Ureter (tissue), 1 donor: ENCODE results near the gene CDR2. TPM values are rescaled to one million over a fixed set of nuclear protein-coding genes. Genes with fewer than 3 reads are reported as not detected.
"Not testable (repeated sequence)": the region's sequence is repeated elsewhere in the genome, so short reads cannot be mapped to it uniquely, and the experiment has no call there.

Source experiments
- DNase-seq: peaks from one replicate; pipeline ENCODE4 v3.0.0-alpha.2; 2020; ENCODE audit warnings: low spot score
- total RNA-seq: library from RNA; stranded (reverse); gene quantifications from one replicate; pipeline ENCODE4 v1.2.4, GENCODE V29; 2023
- donor health status: DM: yes; HTN: yes; CAD: no.

The CDR2 gene
- 50.1 TPM for total RNA-seq

DNA sequence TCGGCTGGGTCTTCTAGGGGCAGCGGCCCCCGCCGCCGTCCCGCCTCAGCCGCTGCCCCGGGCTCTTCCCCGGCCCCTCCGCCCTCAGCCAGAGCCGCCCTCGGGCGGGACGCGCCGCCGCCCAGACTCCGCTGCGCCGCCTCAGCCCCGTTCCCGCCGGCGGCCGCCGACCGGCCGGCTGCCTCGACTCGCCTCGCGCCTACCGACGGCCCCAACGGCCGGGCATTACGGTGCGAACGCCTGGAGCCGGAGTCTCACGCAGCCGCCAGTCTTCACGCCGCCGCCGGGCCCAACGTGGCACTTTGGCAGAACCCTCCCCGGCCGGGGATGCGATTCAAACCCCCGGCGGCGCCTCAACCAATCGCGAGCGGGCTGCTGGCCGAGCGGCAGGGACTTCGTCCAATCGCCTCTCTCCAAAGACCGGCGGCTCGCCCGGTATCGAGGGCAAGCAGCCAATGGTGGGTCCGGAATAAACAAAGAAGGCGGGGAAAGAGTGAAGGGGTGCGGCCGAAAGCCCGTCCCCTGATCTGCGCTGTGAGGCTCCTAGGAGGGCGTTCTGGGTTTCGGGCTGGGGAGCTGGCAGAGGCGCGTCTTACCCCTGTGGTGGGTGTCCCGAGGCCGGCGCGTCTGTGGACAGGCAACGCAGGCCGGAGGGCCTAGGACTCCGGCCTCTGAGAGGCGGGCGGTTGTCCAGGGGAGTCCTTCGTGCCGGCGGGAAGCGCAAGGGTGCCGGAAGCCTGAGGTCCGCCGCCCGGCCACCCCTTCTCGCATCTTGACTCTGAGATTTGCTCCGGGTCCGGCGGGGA, at the start of gene CDR2:
Gene CDR2 (minus strand): TSS at position 309 of the 806 bp plus-strand sequence. CDS start 310 bp downstream, outside the sequence.
- peak; percentile 99 for DNase-seq

DNA sequence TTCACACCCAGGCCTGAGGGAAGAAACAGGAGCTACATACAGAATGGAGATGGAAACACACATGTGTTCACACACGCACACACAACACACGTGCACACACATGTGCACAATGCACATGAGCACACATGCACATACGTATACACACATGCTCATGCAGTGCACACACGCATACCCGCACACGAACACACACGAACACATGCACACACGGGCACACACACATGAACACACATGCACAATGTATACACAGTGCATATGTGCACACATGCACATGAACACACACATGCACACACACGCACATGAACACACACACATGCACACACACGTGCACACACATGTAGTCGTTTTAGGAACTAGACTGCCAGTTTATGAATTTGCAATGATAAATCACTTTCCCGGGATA, 49.3 kb upstream of the CDR2 start:
- DNase-seq = no peak

DNA sequence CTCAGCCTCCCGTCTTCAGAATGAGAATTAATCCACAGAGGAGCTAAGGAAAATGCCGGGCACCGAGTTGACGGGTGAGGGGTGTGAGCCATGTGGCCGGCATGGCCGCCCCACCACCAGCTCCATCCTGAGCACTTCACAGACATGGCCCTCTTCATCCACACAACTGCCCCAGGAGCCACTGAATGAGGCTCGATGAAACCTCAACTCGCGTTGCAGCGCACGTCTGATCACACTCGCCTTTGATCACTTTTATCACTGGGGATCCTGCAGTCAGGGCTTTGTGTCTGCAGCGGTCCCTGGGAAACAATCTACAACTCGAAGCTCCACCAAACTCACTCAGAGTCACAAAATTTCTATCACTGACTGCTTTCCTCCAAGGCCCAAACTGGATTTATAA, 46.7 kb upstream of the CDR2 start:
- DNase-seq = no peak

DNA sequence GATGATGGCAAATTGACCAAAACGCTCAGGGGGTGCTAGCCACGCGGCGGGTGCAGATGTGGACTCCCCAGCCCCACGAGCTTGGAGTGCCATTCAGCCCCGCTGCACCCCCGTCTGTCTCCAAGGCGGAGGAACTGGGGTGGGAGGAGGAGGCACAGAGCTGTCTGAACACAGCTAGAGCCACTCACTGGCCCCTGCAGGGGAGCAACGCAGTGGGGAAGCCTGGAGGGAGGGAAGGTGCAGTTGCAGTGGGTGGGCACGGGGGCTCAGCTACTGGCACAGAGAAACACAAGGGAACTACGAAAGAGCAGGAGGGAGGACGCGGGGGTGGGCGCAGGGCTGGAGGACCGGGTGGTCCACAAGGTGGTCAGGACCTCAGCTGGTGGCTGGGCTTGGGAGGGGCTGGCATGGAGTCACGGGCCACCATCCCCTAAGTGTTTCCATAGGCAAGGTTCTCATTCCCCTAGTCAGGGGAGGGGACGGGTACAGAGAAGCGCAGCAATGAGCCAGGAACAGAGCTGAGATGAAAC, 46.3 kb upstream of the CDR2 start:
- no peak for DNase-seq

DNA sequence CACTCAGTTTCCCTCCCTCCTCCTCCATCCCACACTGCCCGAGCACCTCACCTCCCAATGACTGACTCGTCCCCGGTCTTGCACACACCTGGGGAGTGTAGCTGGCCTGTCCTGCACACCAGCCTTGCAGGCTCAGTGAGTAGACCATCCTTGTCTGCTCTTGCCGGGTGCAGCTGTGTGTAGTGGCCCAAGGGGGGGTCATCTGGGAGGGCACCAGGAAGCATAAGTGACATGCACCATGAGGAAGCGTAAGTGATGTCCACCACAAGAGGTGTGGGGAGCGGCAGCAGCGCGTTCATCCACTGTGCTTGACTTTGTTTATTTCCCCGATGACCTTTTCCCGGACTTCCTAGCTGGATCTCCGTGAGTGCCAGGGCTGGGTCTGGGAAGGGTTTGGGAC, 45.5 kb upstream of the CDR2 start:
- DNase-seq = no peak

DNA sequence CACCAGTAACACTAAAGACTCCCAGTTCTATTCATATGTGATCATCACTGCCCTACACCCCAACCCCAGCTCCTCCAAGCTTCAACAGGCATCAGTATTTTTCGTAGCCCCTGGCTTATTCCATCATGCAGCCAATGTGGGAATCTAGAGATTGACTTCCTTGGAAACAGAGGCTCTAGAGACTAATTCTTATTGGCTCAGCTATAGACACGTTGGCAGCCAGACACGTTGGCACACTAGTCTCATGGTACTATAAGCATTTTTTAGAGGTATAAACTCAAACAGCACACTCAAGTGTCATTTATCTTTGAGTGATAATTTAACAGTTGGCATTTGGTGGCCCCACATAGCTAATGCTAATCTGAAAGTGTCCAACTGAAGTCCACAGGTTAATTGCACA, 44.4 kb upstream of the CDR2 start:
- DNase-seq = no peak

DNA sequence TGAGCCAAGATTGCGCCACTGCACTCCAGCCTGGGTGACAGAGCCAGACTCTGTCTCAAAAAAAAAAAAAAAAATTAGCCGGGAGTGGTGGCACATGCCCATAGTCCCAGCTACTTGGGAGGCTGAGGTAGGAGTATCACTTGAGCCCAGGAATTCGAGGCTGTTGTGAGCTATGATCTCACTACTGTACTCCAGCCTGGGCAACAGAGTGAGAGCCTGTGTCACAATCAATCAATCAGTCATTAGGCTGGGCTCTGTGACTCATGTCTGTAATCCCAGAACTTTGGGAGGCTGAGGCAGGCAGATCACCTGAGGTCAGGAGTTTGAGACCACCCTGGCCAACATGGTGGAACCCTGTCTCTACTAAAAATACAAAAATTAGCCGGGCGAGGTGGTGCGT, 43.4 kb upstream of the CDR2 start:
- not testable (repeated sequence) for DNase-seq

DNA sequence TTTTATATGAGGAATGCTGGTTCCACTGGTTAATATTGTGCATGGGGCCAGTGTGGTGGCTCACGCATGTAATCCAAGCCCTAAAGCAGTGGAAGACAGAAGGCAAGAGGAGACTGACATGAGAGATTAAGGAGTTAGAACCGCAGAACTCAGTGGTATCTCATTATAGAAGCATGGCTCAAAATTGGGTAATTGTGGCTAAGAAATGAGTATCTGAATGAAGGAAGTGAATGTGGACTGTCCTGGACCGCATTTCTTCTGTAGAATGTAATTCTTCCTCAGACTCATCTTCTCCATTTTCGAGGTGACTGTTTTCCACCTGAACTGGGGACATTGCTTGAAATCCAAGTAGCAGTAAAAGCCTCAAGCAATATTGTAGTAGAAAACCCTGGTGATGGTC, 42.6 kb upstream of the CDR2 start:
- DNase-seq = no peak

DNA sequence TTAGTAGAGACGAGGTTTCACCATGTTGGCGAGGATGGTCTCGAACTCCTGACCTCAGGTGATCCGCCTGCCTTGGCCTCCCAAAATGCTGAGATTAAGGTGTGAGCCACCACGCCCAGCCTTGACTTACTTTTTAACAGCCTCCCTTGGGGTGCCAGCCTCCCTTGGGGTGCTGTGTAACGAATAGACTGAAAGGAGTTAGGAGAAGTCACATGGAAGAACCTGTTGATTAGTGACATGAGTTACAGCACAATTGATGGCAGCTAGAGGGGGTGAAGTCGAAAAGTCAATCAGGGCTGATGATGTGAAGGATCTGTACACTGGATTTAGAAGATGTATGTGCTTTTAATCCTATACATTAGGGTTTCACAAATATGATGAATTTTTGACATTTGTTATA, 39.4 kb upstream of the CDR2 start:
- no peak for DNase-seq

DNA sequence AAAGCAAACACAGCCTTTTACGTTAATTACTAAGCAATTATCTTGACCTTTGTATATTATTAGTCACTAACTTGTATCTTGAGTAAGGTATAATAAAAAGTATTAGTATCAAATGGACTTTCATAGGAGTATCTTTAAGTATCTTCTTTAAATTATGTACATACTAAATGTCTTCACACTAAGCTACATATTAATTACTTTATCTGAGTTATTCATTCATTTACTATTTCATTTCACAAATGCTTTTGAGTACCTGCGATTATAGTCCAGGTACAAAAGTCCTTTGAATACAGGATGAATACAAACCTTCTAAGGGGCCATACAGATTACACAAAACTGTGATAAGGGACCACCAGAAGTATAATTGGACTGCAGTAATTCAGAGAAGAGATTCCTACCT, 33.1 kb upstream of the CDR2 start:
- no peak for DNase-seq

DNA sequence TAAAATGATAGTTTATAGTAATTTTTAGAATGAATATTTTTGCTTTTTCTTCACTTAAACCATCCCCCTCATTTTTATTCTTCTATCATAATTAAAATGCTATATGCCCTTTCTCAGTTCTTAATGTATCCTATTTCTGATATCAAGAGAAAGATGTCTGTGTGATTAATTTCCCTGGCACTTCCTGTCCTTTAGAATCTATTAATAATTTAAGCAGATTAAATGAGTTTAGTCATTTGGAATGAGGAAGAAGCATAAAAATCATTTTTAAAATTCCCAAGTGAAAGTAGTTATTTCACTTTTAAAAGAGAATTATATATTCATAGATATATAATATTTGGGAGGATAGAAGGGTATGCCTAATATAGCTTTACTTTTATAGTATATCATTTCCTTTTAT, 27.8 kb upstream of the CDR2 start:
- DNase-seq = no peak

DNA sequence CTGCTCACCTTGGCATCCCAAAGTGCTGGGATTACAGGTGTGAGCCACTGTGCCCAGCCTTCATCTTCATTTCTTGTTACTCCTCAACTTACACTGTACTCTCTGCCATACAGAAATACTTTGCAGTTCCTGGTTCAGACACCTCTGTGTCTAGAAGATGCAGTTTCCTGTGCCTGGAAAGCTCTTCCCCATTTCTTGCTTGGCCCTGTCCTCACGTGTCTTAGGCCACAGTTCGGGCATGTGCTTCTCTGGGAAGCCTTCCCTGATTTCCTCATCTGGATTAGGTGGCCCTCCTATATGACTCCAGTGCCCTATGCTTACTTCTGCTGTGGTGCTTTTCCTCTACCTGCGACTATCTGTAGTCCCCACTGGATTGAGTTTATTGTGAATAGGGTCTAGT, 26.5 kb upstream of the CDR2 start:
- DNase-seq = no peak

DNA sequence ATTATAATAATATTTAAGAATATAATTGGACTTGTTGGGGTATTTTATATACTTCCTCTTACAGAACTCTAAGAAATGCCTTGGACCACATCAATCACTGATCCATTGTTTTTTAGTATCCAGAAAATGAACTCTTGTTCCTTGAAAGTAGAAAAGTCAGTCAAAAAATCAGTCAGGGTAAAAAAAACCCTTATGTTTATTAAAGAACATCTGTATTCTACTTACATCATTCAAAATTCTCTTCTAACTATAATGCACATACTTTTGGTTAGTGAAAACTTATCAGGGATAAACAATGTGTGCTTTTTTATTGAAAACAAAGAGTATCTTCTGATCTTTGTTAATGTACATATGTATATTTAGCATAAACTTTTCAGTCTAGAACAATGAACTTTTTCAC, 23.5 kb upstream of the CDR2 start:
- DNase-seq = no peak

DNA sequence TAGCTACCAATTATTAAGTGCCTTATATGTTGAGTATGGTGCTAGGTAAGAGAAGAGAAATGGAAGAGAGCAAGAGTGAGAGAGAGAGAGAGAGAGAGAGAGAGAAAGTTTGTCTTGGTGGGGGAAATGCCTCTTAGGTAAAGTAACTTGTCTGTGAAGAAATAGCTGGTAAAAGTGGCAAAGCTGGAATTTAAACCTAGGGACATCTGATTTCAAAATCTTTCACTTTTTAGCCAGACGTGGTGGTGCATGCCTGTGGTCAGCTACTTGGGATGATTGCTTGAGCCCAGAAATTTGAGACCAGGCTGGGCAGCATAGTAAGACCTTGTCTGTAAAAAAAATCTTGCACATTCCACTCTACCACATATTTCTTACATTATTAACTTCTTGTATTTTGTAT, 23.0 kb upstream of the CDR2 start:
- no peak for DNase-seq

DNA sequence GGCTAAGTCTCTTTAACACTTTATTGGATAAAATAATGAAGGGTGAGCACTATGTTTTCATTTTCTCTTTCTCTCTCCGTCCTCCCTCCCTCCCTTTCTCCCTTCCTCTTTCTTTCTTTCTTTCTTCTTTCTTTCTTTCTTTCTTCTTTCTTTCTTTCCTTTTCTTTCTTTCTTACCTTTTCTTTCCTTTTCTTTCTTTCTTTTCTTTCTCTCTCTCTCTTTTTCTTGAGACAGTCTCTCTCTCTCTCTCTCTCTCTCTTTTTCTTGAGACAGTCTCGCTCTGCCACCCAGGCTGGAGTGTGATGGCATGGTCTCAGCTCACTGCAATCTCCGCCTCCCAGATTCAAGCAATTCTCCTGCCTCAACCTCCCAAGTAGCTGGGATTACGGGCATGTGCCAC, 21.5 kb upstream of the CDR2 start:
- no peak for DNase-seq

DNA sequence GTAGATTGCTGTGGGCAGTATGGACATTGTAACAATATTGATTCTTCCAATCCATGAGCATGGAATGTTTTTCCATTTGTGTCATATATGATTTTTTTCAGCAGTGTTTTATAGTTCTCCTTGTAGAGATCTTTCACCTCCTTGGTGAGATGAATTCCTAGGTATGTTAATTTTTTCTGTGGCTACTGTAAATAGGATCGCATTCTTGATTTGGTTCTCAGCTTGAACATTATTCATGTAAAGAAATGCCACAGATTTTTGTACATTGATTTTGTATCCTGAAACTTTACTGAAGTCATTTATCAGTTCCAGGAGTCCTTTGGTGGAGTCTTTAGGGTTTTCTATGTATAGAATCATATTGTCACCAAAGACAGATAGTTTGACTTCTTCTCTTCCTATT, 19.7 kb upstream of the CDR2 start:
- DNase-seq = no peak

DNA sequence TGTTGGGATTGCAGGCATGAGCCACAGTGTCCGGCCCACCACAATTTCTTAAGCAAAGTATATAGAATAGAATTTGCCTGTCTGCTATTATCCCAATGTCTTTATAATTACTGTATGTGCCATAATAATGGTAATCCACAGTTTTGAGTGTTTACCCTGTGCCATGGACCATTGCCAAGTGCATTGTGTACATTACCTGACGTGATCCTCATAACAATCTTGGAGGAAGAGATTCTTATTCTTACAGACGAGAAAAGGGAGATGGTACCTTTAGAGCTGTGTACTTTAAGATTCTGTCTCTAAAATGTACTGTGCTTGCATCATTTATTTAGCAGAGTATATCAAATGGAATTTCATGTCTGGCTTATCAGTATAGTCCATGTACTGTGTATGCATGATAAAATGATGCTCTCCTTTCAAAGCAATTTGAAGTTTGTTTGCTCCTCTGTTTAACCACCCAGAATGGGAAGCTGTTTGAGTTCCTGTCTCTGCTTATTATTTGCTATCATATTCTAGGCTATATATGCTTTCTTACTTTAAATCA, 13.8 kb upstream of the CDR2 start:
- no peak for DNase-seq

DNA sequence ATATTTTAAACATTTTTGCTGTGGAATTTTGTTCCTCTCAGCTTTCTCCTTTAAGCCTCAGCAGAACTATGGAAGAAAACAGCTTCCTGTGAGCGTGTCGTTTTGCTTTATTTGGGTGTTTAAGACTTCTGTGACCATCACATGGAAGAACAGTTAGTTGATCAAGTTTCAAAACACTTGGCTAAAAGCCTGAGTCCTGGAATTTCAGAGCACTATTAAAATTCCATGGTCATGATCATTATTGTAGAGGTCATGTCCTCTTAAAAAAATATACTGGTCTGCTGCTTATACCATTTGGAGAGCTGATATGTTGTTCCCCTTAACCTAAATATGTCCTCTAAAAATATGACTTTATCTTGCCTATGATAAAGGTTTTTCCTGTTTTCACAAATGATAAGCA, 12.6 kb upstream of the CDR2 start:
- DNase-seq = no peak

DNA sequence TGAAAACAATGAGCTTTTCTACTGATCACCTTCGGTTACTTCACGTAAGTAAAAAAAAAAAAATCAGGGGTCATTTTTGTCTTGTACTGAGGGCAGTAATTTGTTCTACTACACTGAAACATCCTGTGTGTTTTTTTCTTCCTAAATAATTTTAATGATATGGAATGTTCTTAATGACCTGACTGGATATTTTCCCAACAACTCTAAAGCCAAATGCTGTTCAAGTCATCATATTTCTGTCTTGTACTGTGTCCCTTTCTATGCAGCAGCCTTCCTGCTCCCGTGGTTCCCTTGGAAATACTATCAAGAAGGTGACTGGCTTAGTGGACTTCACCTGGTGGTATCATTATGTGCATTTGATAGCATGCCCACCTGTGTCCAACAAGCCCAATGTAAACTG, 10.8 kb upstream of the CDR2 start:
- no peak for DNase-seq

DNA sequence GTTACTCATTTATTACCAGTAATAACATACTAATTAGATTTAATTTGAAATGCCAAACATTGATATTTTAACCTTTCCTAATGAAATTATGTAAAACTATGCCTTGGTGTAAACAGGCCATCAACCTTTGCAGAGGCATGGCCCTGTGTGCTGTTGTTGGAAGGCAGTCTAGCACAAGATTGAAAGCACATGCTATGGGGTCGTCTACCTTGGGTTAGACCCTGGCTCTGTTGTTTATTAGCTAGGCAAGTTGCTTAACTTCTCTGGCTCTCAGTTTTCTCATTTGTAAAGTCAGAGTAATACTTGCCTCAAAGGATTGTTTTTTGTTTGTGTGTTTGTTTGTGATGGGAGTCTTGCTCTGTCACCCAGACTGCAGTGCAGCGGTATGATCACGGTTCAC, 9.4 kb upstream of the CDR2 start:
- no peak for DNase-seq

DNA sequence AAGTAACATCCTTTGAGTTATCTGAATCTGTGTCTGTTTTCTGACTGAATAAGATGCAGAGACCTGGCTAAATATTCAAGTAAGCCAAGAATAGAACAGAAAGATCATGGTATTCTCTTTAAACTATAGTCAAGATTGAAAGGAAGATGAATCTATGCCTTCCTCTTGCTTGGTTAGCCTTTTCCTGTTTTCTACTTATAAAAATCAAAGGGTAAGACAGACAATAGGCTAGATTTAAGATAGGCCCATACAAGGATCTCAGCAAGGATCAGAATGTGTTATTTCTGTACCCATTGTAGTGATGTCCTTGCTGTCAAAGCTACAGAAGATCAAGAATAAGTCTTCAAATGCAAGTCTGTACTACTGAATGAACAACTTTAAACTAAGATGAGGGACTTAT, 7.0 kb upstream of the CDR2 start:
- DNase-seq = no peak

DNA sequence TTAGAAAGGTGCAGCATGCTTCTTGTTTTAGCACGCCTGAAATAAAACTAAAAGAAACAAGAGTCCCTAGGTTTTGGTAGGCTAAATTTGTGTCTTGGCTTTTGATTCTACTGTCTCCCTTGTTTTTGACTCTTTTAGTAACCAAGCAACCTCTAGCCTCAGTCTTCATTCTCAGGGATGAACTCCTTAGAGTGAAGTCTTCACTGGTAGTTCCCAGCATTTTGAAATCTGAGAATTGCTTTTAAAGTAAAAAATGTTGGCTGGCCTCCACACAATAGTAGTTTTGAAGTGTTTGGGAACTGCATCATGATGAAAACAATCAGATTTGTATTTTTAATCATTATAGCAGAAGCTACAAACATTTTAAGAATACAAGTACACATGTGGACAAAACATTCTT, 6.1 kb upstream of the CDR2 start:
- DNase-seq = no peak

DNA sequence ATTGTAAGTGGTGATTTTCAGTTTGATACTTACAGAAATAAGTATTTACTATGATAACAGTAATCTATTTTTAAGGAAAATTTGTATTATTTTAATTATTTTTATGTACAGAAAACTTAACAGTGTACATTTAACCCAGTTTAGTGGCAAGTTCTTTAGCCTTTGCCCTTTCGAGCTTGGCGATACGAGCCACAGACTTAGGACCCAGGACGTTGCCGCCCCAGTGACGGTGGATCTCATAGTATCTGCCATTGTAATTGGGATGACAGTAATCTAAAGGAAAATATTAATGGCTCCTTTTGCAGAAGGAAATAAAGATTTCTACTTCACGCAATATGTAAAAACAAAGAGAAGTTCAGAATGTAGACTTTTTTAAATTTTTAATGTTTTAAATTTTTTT, 5.2 kb upstream of the CDR2 start:
- DNase-seq = no peak
